HUDEP-2 (cell line): ENCODE data around the gene PRDM8.
"Not testable (repeated sequence)": the region's sequence is repeated elsewhere in the genome, so short reads cannot be mapped to it uniquely, and the experiment has no call there.

Experiments used
- DNase-seq, 76 experiments: peaks; one replicate each; lab custom pipeline; 2025; ENCODE audit not compliant: unreplicated experiment in 76 of 76; lab: John Stamatoyannopoulos, UW

Gene PRDM8

GRCh38 chr4:80196922-80197573 lies at the start of gene PRDM8:
Gene PRDM8, plus strand, starts transcription at chr4:80197503. Its CDS starts 2,578 bp downstream, at chr4:80200081.
- peak in 6 of 76 experiments; percentile 2 to 27 (median 10) for DNase-seq

- DNase-seq = no peak
These were observed 46.7 kb upstream of the PRDM8 start for GRCh38 chr4:80150387-80151180.

- no peak for DNase-seq
These were observed 45.3 kb upstream of the PRDM8 start for GRCh38 chr4:80151981-80152380.

- no peak for DNase-seq
These were observed 43.3 kb upstream of the PRDM8 start for GRCh38 chr4:80153874-80154544.

- peak in 3 of 76 experiments; percentile 9 to 33 (median 11) for DNase-seq
These were observed 42.8 kb upstream of the PRDM8 start for GRCh38 chr4:80154545-80154933.

GRCh38 chr4:80155316-80155982 lies 41.9 kb upstream of the PRDM8 start:
- no peak for DNase-seq

- DNase-seq = no peak
These were observed 40.9 kb upstream of the PRDM8 start for GRCh38 chr4:80156410-80156809.

- DNase-seq = no peak
These were observed 35.8 kb upstream of the PRDM8 start for GRCh38 chr4:80161413-80162058.

GRCh38 chr4:80162418-80162817 lies 34.9 kb upstream of the PRDM8 start:
- DNase-seq = no peak

GRCh38 chr4:80165855-80166254 lies 31.4 kb upstream of the PRDM8 start:
- DNase-seq = no peak

GRCh38 chr4:80171251-80171650 lies 26.1 kb upstream of the PRDM8 start:
- DNase-seq = no peak

- DNase-seq = no peak
These were observed 25.6 kb upstream of the PRDM8 start for GRCh38 chr4:80171656-80172055.

- no peak for DNase-seq
These were observed 25.1 kb upstream of the PRDM8 start for GRCh38 chr4:80172203-80172602.

- DNase-seq = no peak
These were observed 23.9 kb upstream of the PRDM8 start for GRCh38 chr4:80173401-80173800.

GRCh38 chr4:80173841-80174240 lies 23.5 kb upstream of the PRDM8 start:
- DNase-seq = no peak

- not testable (repeated sequence) for DNase-seq
These were observed 19.5 kb upstream of the PRDM8 start for GRCh38 chr4:80177793-80178192.

GRCh38 chr4:80178964-80179363 lies 18.3 kb upstream of the PRDM8 start:
- no peak for DNase-seq

GRCh38 chr4:80179637-80180161 lies 17.6 kb upstream of the PRDM8 start:
- peak in 49 of 76 experiments; percentile 1 to 76 (median 29) for DNase-seq

GRCh38 chr4:80180743-80181142 lies 16.6 kb upstream of the PRDM8 start:
- no peak for DNase-seq

- no peak for DNase-seq
These were observed 15.0 kb upstream of the PRDM8 start for GRCh38 chr4:80182237-80182866.
